Measurements from ENCODE around the gene TBXA2R. TPM values are rescaled to one million over a fixed set of nuclear protein-coding genes. Genes with fewer than 3 reads are reported as not detected.

TBXA2R gene
- total RNA-seq, 1 experiment from 2014 or later = 1.3 TPM

GRCh38 chr19:3576696-3577443, 29.8 kb downstream of the TBXA2R start (continued):
- peak; percentile 66 for TF ChIP-seq SP1 (CRISPR knock-in tag; conservative IDR thresholded peaks at IDR 0.05)
- TF ChIP-seq, protein P1, sequence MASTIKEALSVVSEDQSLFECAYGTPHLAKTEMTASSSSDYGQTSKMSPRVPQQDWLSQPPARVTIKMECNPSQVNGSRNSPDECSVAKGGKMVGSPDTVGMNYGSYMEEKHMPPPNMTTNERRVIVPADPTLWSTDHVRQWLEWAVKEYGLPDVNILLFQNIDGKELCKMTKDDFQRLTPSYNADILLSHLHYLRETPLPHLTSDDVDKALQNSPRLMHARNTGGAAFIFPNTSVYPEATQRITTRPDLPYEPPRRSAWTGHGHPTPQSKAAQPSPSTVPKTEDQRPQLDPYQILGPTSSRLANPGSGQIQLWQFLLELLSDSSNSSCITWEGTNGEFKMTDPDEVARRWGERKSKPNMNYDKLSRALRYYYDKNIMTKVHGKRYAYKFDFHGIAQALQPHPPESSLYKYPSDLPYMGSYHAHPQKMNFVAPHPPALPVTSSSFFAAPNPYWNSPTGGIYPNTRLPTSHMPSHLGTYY (CRISPR knock-in tag; IDR thresholded peaks at IDR 0.05) = no peak
- no peak for TF ChIP-seq CREM (CRISPR knock-in tag; IDR thresholded peaks at IDR 0.05)
- TF ChIP-seq NFYB (CRISPR knock-in tag; conservative IDR thresholded peaks at IDR 0.05; ENCODE audit: low read depth) = no peak
- TF ChIP-seq, protein P2, sequence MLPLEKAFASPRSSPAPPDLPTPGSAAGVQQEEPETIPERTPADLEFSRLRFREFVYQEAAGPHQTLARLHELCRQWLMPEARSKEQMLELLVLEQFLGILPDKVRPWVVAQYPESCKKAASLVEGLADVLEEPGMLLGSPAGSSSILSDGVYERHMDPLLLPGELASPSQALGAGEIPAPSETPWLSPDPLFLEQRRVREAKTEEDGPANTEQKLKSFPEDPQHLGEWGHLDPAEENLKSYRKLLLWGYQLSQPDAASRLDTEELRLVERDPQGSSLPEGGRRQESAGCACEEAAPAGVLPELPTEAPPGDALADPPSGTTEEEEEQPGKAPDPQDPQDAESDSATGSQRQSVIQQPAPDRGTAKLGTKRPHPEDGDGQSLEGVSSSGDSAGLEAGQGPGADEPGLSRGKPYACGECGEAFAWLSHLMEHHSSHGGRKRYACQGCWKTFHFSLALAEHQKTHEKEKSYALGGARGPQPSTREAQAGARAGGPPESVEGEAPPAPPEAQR (CRISPR knock-in tag; IDR thresholded peaks at IDR 0.05) = no peak
- no peak for TF ChIP-seq ATF1 (CRISPR knock-in tag; IDR thresholded peaks at IDR 0.05)
- TF ChIP-seq RORB (CRISPR knock-in tag; IDR thresholded peaks at IDR 0.05) = no peak
- TF ChIP-seq TEAD1 (CRISPR knock-in tag; IDR thresholded peaks at IDR 0.05) = no peak
- TF ChIP-seq ZBTB21 (CRISPR knock-in tag; IDR thresholded peaks at IDR 0.05; ENCODE audit: borderline replicate concordance) = no peak
- no peak for TF ChIP-seq ZNF317 (CRISPR knock-in tag; IDR thresholded peaks at IDR 0.05; ENCODE audit: borderline replicate concordance, low read depth)
- TF ChIP-seq, protein P3, sequence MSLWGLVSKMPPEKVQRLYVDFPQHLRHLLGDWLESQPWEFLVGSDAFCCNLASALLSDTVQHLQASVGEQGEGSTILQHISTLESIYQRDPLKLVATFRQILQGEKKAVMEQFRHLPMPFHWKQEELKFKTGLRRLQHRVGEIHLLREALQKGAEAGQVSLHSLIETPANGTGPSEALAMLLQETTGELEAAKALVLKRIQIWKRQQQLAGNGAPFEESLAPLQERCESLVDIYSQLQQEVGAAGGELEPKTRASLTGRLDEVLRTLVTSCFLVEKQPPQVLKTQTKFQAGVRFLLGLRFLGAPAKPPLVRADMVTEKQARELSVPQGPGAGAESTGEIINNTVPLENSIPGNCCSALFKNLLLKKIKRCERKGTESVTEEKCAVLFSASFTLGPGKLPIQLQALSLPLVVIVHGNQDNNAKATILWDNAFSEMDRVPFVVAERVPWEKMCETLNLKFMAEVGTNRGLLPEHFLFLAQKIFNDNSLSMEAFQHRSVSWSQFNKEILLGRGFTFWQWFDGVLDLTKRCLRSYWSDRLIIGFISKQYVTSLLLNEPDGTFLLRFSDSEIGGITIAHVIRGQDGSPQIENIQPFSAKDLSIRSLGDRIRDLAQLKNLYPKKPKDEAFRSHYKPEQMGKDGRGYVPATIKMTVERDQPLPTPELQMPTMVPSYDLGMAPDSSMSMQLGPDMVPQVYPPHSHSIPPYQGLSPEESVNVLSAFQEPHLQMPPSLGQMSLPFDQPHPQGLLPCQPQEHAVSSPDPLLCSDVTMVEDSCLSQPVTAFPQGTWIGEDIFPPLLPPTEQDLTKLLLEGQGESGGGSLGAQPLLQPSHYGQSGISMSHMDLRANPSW (CRISPR knock-in tag; conservative IDR thresholded peaks at IDR 0.05; ENCODE audit: low read depth) = no peak
- TF ChIP-seq ELF4 (CRISPR knock-in tag; IDR thresholded peaks at IDR 0.05; ENCODE audit: low read depth) = no peak

- peaks cover 8% of the 10 kb centered on the region for H3K36me3 Mint-ChIP-seq
- peak overlapping the region; percentile 85 for H3K27ac Mint-ChIP-seq
- TF ChIP-seq OVOL2 (CRISPR knock-in tag; IDR thresholded peaks at IDR 0.05; ENCODE audit: borderline replicate concordance) (no peak), SMAD4 (CRISPR knock-in tag; IDR thresholded peaks at IDR 0.05) (no peak)
- H3K9me3 Mint-ChIP-seq = no peaks in the 10 kb centered on the region
- ATAC-seq (no peak), DNase-seq (ENCODE audit: low spot score) (no peak)
- peaks cover 21% of the 10 kb centered on the region for H3K4me1 Mint-ChIP-seq
- peak overlapping the region; percentile 72 for H3K4me3 Mint-ChIP-seq
- peaks cover 18% of the 10 kb centered on the region for H3K27me3 Mint-ChIP-seq (ENCODE audit: low read depth)
- ChIA-PET POLR2A (interaction anchor here (0.8 to 3.3 kb wide), 7 partner anchors 10 to 146 kb away, joined by 3 to 12 read pairs (median 4); partner anchors contain the start of gene GIPC3), CTCF (interaction anchor here (0.6 to 6.5 kb wide), 35 partner anchors 9 to 305 kb away, joined by 3 to 115 read pairs (median 4); partner anchors contain the start of genes FZR1, GIPC3, MFSD12 and MRPL54)
These were observed 30.6 kb downstream of the TBXA2R start for GRCh38 chr19:3575949-3576673.

DNA sequence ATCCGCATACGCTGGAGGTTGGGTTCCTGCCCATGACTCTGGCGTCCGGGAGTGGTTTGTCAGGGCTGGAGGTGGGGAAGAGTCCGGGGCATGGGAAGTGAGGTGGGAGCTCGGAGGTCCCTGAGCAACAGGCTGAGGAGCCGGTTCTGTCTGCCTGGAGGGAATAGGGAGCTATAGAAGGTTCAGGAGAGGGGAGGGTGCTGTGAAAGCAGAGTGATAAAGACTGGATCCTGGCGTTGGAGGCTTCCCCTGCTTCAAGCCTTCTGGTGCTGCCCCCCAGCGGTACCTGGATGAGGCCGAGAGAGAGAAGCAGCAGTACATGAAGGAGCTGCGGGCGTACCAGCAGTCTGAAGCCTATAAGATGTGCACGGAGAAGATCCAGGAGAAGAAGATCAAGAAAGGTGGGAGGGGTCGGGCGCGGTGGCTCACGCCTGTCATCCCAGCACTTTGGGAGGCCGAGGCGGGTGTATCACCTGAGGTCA, 31.4 kb downstream of the TBXA2R start:
- CTCF ChIA-PET = interaction anchor here (0.6 to 6.5 kb wide), 21 partner anchors 10 to 305 kb away, joined by 3 to 115 read pairs (median 4); partner anchors contain the start of genes FZR1, GIPC3 and TEKTIP1
- Mint-ChIP-seq H3K36me3 (peaks cover 8% of the 10 kb centered on the region), H3K4me1 (peaks cover 21% of the 10 kb centered on the region), H3K9me3 (no peaks in the 10 kb centered on the region), H3K4me3 (peak overlapping the region; percentile 62), H3K27me3 (ENCODE audit: low read depth) (peaks cover 10% of the 10 kb centered on the region), H3K27ac (peak overlapping the region; percentile 68; the same call in 1 of the 2 replicates)
- POLR2A ChIA-PET = interaction anchor here (0.8 kb wide), 1 partner anchor 20 kb away, joined by 3 read pairs; no protein-coding TSS in a partner anchor
- ATAC-seq (no peak), DNase-seq (ENCODE audit: low spot score) (peak; percentile 76)
- TF ChIP-seq CTCF (IDR thresholded peaks at IDR 0.05) (peak; percentile 37; the same call in 1 of the 2 replicates), KAT7 (CRISPR knock-in tag; IDR thresholded peaks at IDR 0.05; ENCODE audit: borderline replicate concordance) (no peak), ZNF121 (CRISPR knock-in tag; IDR thresholded peaks at IDR 0.05) (0 out of 2 replicates have a peak, but pooled peaks have one; percentile 61), GTF2I (CRISPR knock-in tag; conservative IDR thresholded peaks at IDR 0.05) (peak; percentile 94)
